Endothelial cell of umbilical vein (primary cell): ENCODE measurements around the gene CPSF2.

ENCODE experiments used
- EZH2 ChIP-seq: IDR thresholded peaks from 2 replicates; pipeline ENCODE4 v1.6.1; 2012; ENCODE audit warnings: borderline replicate concordance, low read depth, mild to moderate bottlenecking, moderate library complexity, low read length, inconsistent platforms; ENCODE audit not compliant: severe bottlenecking
- FOS ChIP-seq: IDR thresholded peaks from 2 replicates; pipeline ENCODE4 v1.6.1; 2011; ENCODE audit warnings: mild to moderate bottlenecking, low read length, moderate library complexity, borderline replicate concordance; ENCODE audit not compliant: insufficient read depth
- JUN ChIP-seq: IDR thresholded peaks from 2 replicates; pipeline ENCODE4 v1.6.1; 2011; ENCODE audit warnings: borderline replicate concordance, low read depth; ENCODE audit not compliant: insufficient read length, insufficient read depth
- MYC ChIP-seq: IDR thresholded peaks from one replicate; pipeline ENCODE4 v1.6.1; 2011; ENCODE audit warnings: mild to moderate bottlenecking, low read depth, low read length
- POLR2A ChIP-seq: IDR thresholded peaks from 2 replicates; pipeline ENCODE4 v1.6.1; 2012; ENCODE audit warnings: low read depth, mild to moderate bottlenecking, control low read depth, low read length
- POLR2AphosphoS5 ChIP-seq: IDR thresholded peaks from 2 replicates; pipeline ENCODE4 v1.6.1; 2012; ENCODE audit warnings: low read depth, mild to moderate bottlenecking, control low read depth, low read length, moderate library complexity; ENCODE audit not compliant: insufficient read depth
- TF ChIP-seq, protein P1 (sequence below), 2 donors: IDR thresholded peaks; 1 replicate in 1 of 2; 2 replicates in 1 of 2; pipeline ENCODE4 v1.5.1; 2011; ENCODE audit warnings: low read length in 2 of 2, mild to moderate bottlenecking in 2 of 2, moderate library complexity in 2 of 2, control low read depth in 1 of 2, inconsistent platforms in 1 of 2, low read depth in 1 of 2; ENCODE audit not compliant: insufficient read depth in 1 of 2; ENCODE audit errors: extremely low read depth in 1 of 2

DNA sequence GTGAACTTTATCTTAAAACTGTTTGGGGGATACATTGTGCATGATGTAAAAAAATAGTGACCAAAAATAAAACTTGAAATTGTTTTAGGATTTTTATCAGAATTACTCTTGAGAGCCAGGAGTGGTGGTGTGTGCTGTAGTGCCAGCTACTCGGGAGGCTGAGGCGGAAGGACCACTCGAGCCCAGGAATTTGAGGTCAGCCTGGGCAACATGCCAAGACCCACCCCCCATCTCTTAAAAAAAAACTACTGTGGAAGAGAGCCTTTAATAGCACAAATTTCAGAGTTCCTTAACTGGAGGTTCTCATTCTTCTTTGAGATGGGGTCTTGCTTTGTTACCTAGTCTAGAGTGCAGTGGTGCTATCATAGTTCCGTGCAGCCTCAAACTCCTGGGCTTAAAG lies 21.5 kb downstream of the CPSF2 start:
- TF ChIP-seq JUN (no peak), POLR2A (no peak), POLR2AphosphoS5 (no peak), MYC (no peak), EZH2 (no peak), FOS (no peak)
- TF ChIP-seq, protein P1, sequence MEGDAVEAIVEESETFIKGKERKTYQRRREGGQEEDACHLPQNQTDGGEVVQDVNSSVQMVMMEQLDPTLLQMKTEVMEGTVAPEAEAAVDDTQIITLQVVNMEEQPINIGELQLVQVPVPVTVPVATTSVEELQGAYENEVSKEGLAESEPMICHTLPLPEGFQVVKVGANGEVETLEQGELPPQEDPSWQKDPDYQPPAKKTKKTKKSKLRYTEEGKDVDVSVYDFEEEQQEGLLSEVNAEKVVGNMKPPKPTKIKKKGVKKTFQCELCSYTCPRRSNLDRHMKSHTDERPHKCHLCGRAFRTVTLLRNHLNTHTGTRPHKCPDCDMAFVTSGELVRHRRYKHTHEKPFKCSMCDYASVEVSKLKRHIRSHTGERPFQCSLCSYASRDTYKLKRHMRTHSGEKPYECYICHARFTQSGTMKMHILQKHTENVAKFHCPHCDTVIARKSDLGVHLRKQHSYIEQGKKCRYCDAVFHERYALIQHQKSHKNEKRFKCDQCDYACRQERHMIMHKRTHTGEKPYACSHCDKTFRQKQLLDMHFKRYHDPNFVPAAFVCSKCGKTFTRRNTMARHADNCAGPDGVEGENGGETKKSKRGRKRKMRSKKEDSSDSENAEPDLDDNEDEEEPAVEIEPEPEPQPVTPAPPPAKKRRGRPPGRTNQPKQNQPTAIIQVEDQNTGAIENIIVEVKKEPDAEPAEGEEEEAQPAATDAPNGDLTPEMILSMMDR (IDR thresholded peaks at IDR 0.05; ENCODE audit: extremely low read depth in 1 of 2, insufficient read depth in 1 of 2, low read depth in 1 of 2, low read length in 2 of 2), result no peak
